SK-N-SH treated with all-trans-retinoic acid at 6 μM for 48 hours (cell line): ENCODE measurements around the gene LRIG2.

ENCODE experiments used
- OSR1 ChIP-seq: fragments of 250-450 bp; sonication (Bioruptor Pico); IDR thresholded peaks from 2 replicates; pipeline ENCODE4 v1.8.0; 2022; ENCODE audit warnings: moderate library complexity, mild to moderate bottlenecking, inconsistent platforms
- ZFP30 ChIP-seq: fragments of 450-650 bp; formaldehyde crosslinking; IDR thresholded peaks from 2 replicates; pipeline ENCODE4 v1.5.0; 2022; ENCODE audit warnings: mild to moderate bottlenecking, moderate library complexity
- ZNF8 ChIP-seq: fragments of 450-650 bp; formaldehyde crosslinking; IDR thresholded peaks from 2 replicates; pipeline ENCODE4 v1.5.0; 2020; ENCODE audit warnings: mild to moderate bottlenecking, moderate library complexity

- TF ChIP-seq ZNF8 (no peak), OSR1 (CRISPR knock-in tag) (no peak), ZFP30 (CRISPR knock-in tag) (no peak)
These were observed 31.3 kb upstream of the LRIG2 start for GRCh38 chr1:113041569-113042284.
